Neural progenitor cell (in vitro differentiated cells): ENCODE data around the gene CHAF1B. TPM values are rescaled to one million over a fixed set of nuclear protein-coding genes. Genes with fewer than 3 reads are reported as not detected.

Experiments used
- DNase-seq: peaks from one replicate; pipeline ENCODE4 v3.0.0-alpha.2; 2016; ENCODE audit warnings: low spot score
- H2AFZ ChIP-seq: fragments of 200-600 bp; sonication (generic); replicated peaks from 2 replicates; pipeline ENCODE4 v1.6.1; 2016; ENCODE audit warnings: antibody characterized with exemption
- H3F3A ChIP-seq: fragments of 200-600 bp; sonication (generic); 2 replicates; pipeline ENCODE4 v1.6.1; 2016; ENCODE audit warnings: antibody characterized with exemption, low read depth
- H3K27ac ChIP-seq: fragments of 200-600 bp; sonication (generic); 2 replicates; pipeline ENCODE4 v1.5.1; 2016; ENCODE audit warnings: mild to moderate bottlenecking
- H3K27me3 ChIP-seq: fragments of 200-600 bp; sonication (generic); 2 replicates; pipeline ENCODE4 v1.6.1; 2016; ENCODE audit warnings: mild to moderate bottlenecking, moderate library complexity
- H3K36me3 ChIP-seq: fragments of 200-600 bp; sonication (generic); 2 replicates; pipeline ENCODE4 v1.5.1; 2016
- H3K4me1 ChIP-seq: fragments of 200-600 bp; sonication (generic); 2 replicates; pipeline ENCODE4 v1.6.1; 2016; ENCODE audit warnings: mixed run types
- H3K4me2 ChIP-seq: fragments of 200-600 bp; sonication (generic); 2 replicates; pipeline ENCODE4 v1.6.1; 2016
- H3K4me3 ChIP-seq: fragments of 200-600 bp; sonication (generic); 2 replicates; pipeline ENCODE4 v1.5.1; 2016
- H3K79me2 ChIP-seq: fragments of 200-600 bp; sonication (generic); 2 replicates; pipeline ENCODE4 v1.6.1; 2016; ENCODE audit warnings: low read depth
- H3K9ac ChIP-seq: fragments of 200-600 bp; sonication (generic); 2 replicates; pipeline ENCODE4 v1.6.1; 2016
- H3K9me3 ChIP-seq: fragments of 200-600 bp; sonication (generic); 2 replicates; pipeline ENCODE4 v1.5.1; 2016; ENCODE audit warnings: low read depth
- H4K20me1 ChIP-seq: fragments of 200-600 bp; sonication (generic); 2 replicates; pipeline ENCODE4 v1.6.1; 2016; ENCODE audit warnings: low read depth
- H3K27ac Mint-ChIP-seq: 3 replicates; pipeline ENCODE4 v1.8.0; 2021; ENCODE audit warnings: mixed read lengths
- H3K27me3 Mint-ChIP-seq: 2 replicates; pipeline ENCODE4 v1.8.0; 2022; ENCODE audit warnings: low read depth, mild to moderate bottlenecking, inconsistent platforms, moderate library complexity, mixed read lengths; ENCODE audit not compliant: insufficient read depth
- H3K36me3 Mint-ChIP-seq: 3 replicates; pipeline ENCODE4 v1.8.0; 2021; ENCODE audit warnings: mixed read lengths
- H3K4me1 Mint-ChIP-seq: 3 replicates; pipeline ENCODE4 v1.8.0; 2021; ENCODE audit warnings: mixed read lengths
- H3K4me3 Mint-ChIP-seq: 3 replicates; pipeline ENCODE4 v1.8.0; 2021; ENCODE audit warnings: mild to moderate bottlenecking, moderate library complexity, mixed read lengths
- H3K9me3 Mint-ChIP-seq: 3 replicates; pipeline ENCODE4 v1.8.0; 2020; ENCODE audit warnings: mixed read lengths
- CTCF ChIP-seq: fragments of 200-600 bp; sonication (generic); IDR thresholded peaks from 2 replicates; pipeline ENCODE4 v1.5.1; 2017; ENCODE audit warnings: antibody characterized with exemption, mild to moderate bottlenecking
- EZH2 ChIP-seq: fragments of 200-600 bp; sonication (generic); IDR thresholded peaks from 2 replicates; pipeline ENCODE4 v1.6.1; 2017; ENCODE audit warnings: antibody characterized with exemption, mild to moderate bottlenecking, moderate library complexity
- EZH2phosphoT487 ChIP-seq: fragments of 200-600 bp; sonication (generic); IDR thresholded peaks from 2 replicates; pipeline ENCODE4 v1.6.1; 2017; ENCODE audit warnings: antibody characterized with exemption
- small RNA-seq: library from RNA; depleted of rRNA; stranded (forward); fragments of <200 nt; gene quantifications from one replicate; pipeline ENCODE3, GENCODE V24; 2015
- total RNA-seq: library from RNA; depleted of rRNA; stranded (reverse); fragments of >200 nt; gene quantifications from 2 replicates; pipeline ENCODE4 v1.2.3, GENCODE V29; 2015; ENCODE audit warnings: low replicate concordance

Gene CHAF1B
- total RNA-seq, 1 donor from 2014 or later: 26.1 TPM

GRCh38 chr21:36466061-36466511, 80.9 kb downstream of the CHAF1B start:
- TF ChIP-seq CTCF (no peak), EZH2phosphoT487 (no peak), EZH2 (no peak)
- Histone ChIP-seq H3K36me3 (no peaks in the 10 kb centered on the region), H3K4me1 (no peaks in the 10 kb centered on the region), H2AFZ (no peak overlapping the region), H3K4me3 (no peak overlapping the region), H3K79me2 (no peaks in the 10 kb centered on the region), H3K27me3 (no peaks in the 10 kb centered on the region), H3K9ac (no peak overlapping the region), H4K20me1 (no peaks in the 10 kb centered on the region), H3F3A (no peaks in the 10 kb centered on the region), H3K9me3 (no peaks in the 10 kb centered on the region), H3K4me2 (no peak overlapping the region), H3K27ac (no peak overlapping the region)
- no peaks in the 10 kb centered on the region for H3K9me3 Mint-ChIP-seq
- H3K27ac Mint-ChIP-seq: no peak overlapping the region
- H3K4me1 Mint-ChIP-seq: peaks cover 3% of the 10 kb centered on the region
- no peaks in the 10 kb centered on the region for H3K36me3 Mint-ChIP-seq
- H3K27me3 Mint-ChIP-seq: peaks cover 3% of the 10 kb centered on the region
- no peak overlapping the region for H3K4me3 Mint-ChIP-seq
- no peak for DNase-seq

Small RNA genes lying within 50 kb of the gene (small RNA-seq; reads per million reads assigned to genes)
- gene ATP5MFP1: not detected

Other genes with a start within 250 kb of the CHAF1B start
- 9.9 and 10.7 TPM in 2 replicates for gene DOP1B, start 228.6 kb upstream of the CHAF1B start, total RNA-seq
- 43.6 and 68.7 TPM in 2 replicates for gene MORC3, start 65.2 kb upstream of the CHAF1B start, total RNA-seq
- gene CLDN14, start 94.7 kb downstream of the CHAF1B start, total RNA-seq: not detected in 2 replicates